ENCODE measurements around the gene SSC5D. TPM values are rescaled to one million over a fixed set of nuclear protein-coding genes. Genes with fewer than 3 reads are reported as not detected.

The SSC5D gene
- total RNA-seq, 1 experiment from 2014 or later, result 3.2 TPM

GRCh38 chr19:55537741-55538111 lies 49.5 kb downstream of the SSC5D start:
- peaks cover 4 to 36% of the 10 kb centered on the region in 2 experiments; a peak in 3 of 4 replicates for H3K4me1 Mint-ChIP-seq
- H4K8ac ChIP-seq (replicated peaks; ENCODE audit: insufficient read length, low read depth, low read length), result no peak overlapping the region
- H3K18ac ChIP-seq (ENCODE audit: insufficient read length, low read depth, low read length), result peak overlapping the region; percentile 80
- peak overlapping the region; percentile 55 for H2BK5ac ChIP-seq (ENCODE audit: insufficient read length, low read length)
- H3K79me1 ChIP-seq (ENCODE audit: insufficient read depth, low read depth, low read length, poor library complexity, severe bottlenecking), result no peaks in the 10 kb centered on the region
- H4K91ac ChIP-seq (ENCODE audit: insufficient read length, low read depth, low read length), result no peak overlapping the region
- peak overlapping the region; percentile 64 to 97 (median 73); a peak in 4 of 7 replicates for H3K27ac Mint-ChIP-seq
- H3K14ac ChIP-seq (ENCODE audit: insufficient read depth, low read length), result peak overlapping the region; percentile 80; the same call in 1 of the 2 replicates
- whole genome bisulfite sequencing (ENCODE audit: extremely low coverage, insufficient read length, low lambda C conversion rate), result no CpG with 5 or more reads among the region's 5 CpGs
- no peak overlapping the region for H2BK15ac ChIP-seq (ENCODE audit: low read depth, low read length)
- H3T11ph ChIP-seq (ENCODE audit: low read length), result no peak overlapping the region
- H2AK5ac ChIP-seq (ENCODE audit: insufficient read length, low read length), result no peak overlapping the region
- H4K5ac ChIP-seq (ENCODE audit: insufficient read length, low read depth, low read length), result no peak overlapping the region
- peak overlapping the region in 1 of 2 experiments; percentile 42; a peak in 1 of 5 replicates for H3K4me3 Mint-ChIP-seq
- no peak overlapping the region for H2AFZ ChIP-seq (ENCODE audit: low read length)
- peaks cover 4 to 6% of the 10 kb centered on the region in 2 experiments; a peak in 3 of 5 replicates for H3K9me3 Mint-ChIP-seq
- DNase-seq, result peak; percentile 72
- no peak overlapping the region for H3K4me2 ChIP-seq (ENCODE audit: insufficient read depth, insufficient read length, low read length)
- peak overlapping the region; percentile 16 for H3K9ac ChIP-seq (ENCODE audit: extremely low read depth, insufficient read length, low read length)
- no peak overlapping the region for H3K56ac ChIP-seq (ENCODE audit: insufficient read length, low read depth, low read length)
- no peaks in the 10 kb centered on the region; the same call in 1 of the 2 replicates for H3K4me1 ChIP-seq (ENCODE audit: insufficient read depth, low read length)
- no peaks in the 10 kb centered on the region for H3K79me2 ChIP-seq (ENCODE audit: insufficient read depth, low read length)
- no peak overlapping the region for H3K23ac ChIP-seq (ENCODE audit: insufficient read length, low read depth, low read length)
- no peak overlapping the region for H3K4ac ChIP-seq (ENCODE audit: low read depth, low read length)
- no peaks in the 10 kb centered on the region for H3K9me3 ChIP-seq (ENCODE audit: control insufficient read depth, low read depth, low read length)
- H3K23me2 ChIP-seq (ENCODE audit: insufficient read length, low read depth, low read length, poor library complexity, severe bottlenecking), result no peaks in the 10 kb centered on the region
- H2BK120ac ChIP-seq (ENCODE audit: low read depth, low read length, poor library complexity, severe bottlenecking), result peak overlapping the region; percentile 85
- peaks cover 7% of the 10 kb centered on the region for H3K27me3 Mint-ChIP-seq (ENCODE audit: low read depth)
- H3K27me3 ChIP-seq (ENCODE audit: insufficient read depth, low read length), result no peaks in the 10 kb centered on the region
- peak overlapping the region; percentile 23 for H2BK12ac ChIP-seq (ENCODE audit: insufficient read length, low read depth, low read length)
- TF ChIP-seq, protein P1, sequence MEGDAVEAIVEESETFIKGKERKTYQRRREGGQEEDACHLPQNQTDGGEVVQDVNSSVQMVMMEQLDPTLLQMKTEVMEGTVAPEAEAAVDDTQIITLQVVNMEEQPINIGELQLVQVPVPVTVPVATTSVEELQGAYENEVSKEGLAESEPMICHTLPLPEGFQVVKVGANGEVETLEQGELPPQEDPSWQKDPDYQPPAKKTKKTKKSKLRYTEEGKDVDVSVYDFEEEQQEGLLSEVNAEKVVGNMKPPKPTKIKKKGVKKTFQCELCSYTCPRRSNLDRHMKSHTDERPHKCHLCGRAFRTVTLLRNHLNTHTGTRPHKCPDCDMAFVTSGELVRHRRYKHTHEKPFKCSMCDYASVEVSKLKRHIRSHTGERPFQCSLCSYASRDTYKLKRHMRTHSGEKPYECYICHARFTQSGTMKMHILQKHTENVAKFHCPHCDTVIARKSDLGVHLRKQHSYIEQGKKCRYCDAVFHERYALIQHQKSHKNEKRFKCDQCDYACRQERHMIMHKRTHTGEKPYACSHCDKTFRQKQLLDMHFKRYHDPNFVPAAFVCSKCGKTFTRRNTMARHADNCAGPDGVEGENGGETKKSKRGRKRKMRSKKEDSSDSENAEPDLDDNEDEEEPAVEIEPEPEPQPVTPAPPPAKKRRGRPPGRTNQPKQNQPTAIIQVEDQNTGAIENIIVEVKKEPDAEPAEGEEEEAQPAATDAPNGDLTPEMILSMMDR (conservative IDR thresholded peaks at IDR 0.05), result no peak
- no peak overlapping the region for H3K27ac ChIP-seq (ENCODE audit: insufficient read length, low read depth, low read length)
- H3K36me3 Mint-ChIP-seq (ENCODE audit: insufficient read depth in 1 of 3, low read depth in 3 of 3), result peaks cover 0 to 6% (median 0%) of the 10 kb centered on the region in 3 experiments; a peak in 1 of 7 replicates
- H2BK20ac ChIP-seq (ENCODE audit: low read depth, low read length, poor library complexity, severe bottlenecking), result no peak overlapping the region
- peaks cover 2% of the 10 kb centered on the region for H4K20me1 ChIP-seq (ENCODE audit: control insufficient read depth, insufficient read depth, insufficient read length)

Data from H9 (cell line).